AG10803 (cell line): ENCODE data around the gene KRT31.
"Not testable (repeated sequence)": the region's sequence is repeated elsewhere in the genome, so short reads cannot be mapped to it uniquely, and the experiment has no call there.

ENCODE experiments used
- DNase-seq: peaks from one replicate; pipeline ENCODE4 v3.0.0; 2010; ENCODE audit warnings: low read depth
- H3K4me3 ChIP-seq: 2 replicates; pipeline ENCODE4 v1.5.1; 2011; ENCODE audit warnings: mild to moderate bottlenecking, low read length, control low read depth
- CTCF ChIP-seq: conservative IDR thresholded peaks from 2 replicates; pipeline ENCODE4 v1.5.1; 2011; ENCODE audit warnings: mild to moderate bottlenecking, low read length, control low read depth, inconsistent platforms

KRT31 gene

GRCh38 chr17:41391535-41391934, 5.9 kb downstream of the KRT31 start:
- TF ChIP-seq CTCF: no peak
- no peak for DNase-seq
- H3K4me3 ChIP-seq: no peak overlapping the region

GRCh38 chr17:41390411-41390938, 6.9 kb downstream of the KRT31 start:
- DNase-seq: no peak
- no peak overlapping the region for H3K4me3 ChIP-seq
- TF ChIP-seq CTCF: no peak

DNA sequence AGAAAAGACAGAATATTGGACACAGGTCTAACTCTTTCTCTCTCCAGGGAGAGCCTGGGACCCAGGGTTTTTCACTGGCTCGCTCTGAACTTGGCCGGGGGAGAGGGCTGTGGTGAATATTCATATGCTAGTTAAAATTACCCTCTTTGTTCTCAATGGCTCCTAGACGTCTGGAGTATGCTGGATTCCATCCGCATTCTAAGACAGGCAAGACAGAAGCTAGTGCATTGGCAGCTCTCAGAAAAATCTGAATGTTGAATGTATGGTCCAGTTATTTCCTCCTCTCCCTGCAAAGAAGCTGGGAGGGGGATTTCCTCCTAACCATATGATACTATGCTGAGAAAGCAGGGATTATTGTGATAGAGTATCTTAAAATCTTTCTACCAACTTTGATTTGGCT, 9.7 kb downstream of the KRT31 start:
- TF ChIP-seq CTCF: no peak
- no peak for DNase-seq

GRCh38 chr17:41386227-41386626, 11.2 kb downstream of the KRT31 start:
- no peak for TF ChIP-seq CTCF
- no peak for DNase-seq

More for the DNA sequence above, 9.7 kb downstream of the KRT31 start:
- no peak overlapping the region for H3K4me3 ChIP-seq

DNA sequence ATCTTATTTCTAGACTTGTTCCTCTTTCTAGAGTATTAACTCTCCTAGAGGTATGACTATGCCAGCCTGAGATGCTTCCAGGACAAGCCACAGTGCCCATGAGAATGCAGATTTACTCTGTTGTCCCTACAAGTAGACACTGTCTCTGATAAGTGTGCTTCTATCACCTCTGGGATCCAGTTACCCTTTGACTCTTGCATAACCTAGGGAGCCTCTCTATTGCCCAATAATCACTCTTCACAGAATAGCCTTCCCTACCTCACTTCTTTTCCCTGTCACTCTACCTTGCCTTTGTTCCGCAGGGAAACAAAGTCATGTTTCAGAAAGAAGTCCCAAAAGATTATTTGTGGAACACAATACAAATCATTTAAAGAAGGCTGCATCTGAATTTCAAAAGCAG, 13.7 kb downstream of the KRT31 start:
- TF ChIP-seq CTCF: no peak
- no peak overlapping the region for H3K4me3 ChIP-seq
- no peak for DNase-seq

More at GRCh38 chr17:41386227-41386626, 11.2 kb downstream of the KRT31 start:
- H3K4me3 ChIP-seq: no peak overlapping the region

DNA sequence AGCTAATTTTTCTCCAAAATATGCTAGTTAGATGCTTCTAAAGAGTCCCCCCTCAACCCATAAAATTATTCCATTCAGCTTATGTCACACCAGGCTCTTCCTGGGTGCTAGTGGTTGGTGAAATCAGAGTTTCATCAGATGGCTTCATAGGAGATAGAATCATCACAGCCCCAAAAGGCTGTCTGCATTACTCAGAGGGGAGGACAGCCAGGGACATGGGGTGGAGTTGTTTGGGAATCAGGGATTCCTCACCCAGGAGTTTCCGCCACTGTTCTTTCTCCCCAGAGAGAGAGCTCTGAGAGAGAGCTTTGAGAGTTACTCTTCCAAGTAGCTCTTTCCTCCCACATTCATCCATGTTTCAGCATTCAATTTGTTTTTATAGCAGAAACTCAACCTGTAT, 15.0 kb downstream of the KRT31 start:
- peak; percentile 84 for DNase-seq
- no peak overlapping the region for H3K4me3 ChIP-seq
- TF ChIP-seq CTCF: no peak

GRCh38 chr17:41381943-41382342, 15.5 kb downstream of the KRT31 start, which contains the start of gene KRT34:
KRT34 (minus strand) TSS chr17:41382306; CDS start chr17:41382246, 60 bp downstream.
- not testable (repeated sequence) for H3K4me3 ChIP-seq, DNase-seq

GRCh38 chr17:41380091-41380490, 17.3 kb downstream of the KRT31 start:
- not testable (repeated sequence) for H3K4me3 ChIP-seq
- peak; percentile 90 for DNase-seq
